Activated naive CD4-positive, alpha-beta T cell treated with Interleukin-2 at 50 U/mL for 16 hours (primary cell): ENCODE data around the gene ARHGEF12.

Source experiments
- DNase-seq: peaks from one replicate; pipeline ENCODE4 v3.0.0-alpha.2; 2020

Gene ARHGEF12

DNA sequence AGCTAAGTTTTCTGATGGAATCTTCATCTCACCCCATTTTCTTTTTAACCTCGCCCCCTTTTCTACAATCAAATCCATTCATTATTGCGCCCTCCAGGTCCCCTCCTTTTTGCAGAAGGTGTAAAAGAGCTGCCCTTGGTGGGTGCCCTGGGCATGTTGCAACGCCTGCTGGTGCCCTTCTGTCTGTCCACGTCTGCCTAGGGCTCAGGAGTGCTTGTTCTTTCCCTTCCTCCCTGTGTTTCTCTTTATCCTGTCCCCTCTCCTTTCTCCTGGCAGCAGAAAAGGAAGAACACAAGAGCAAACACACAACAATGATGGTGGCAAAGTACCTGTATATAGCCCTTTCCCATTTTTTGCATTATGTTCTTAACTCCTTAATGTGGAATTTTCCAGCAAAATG lies 17.3 kb upstream of the ARHGEF12 start:
- DNase-seq, result no peak

DNA sequence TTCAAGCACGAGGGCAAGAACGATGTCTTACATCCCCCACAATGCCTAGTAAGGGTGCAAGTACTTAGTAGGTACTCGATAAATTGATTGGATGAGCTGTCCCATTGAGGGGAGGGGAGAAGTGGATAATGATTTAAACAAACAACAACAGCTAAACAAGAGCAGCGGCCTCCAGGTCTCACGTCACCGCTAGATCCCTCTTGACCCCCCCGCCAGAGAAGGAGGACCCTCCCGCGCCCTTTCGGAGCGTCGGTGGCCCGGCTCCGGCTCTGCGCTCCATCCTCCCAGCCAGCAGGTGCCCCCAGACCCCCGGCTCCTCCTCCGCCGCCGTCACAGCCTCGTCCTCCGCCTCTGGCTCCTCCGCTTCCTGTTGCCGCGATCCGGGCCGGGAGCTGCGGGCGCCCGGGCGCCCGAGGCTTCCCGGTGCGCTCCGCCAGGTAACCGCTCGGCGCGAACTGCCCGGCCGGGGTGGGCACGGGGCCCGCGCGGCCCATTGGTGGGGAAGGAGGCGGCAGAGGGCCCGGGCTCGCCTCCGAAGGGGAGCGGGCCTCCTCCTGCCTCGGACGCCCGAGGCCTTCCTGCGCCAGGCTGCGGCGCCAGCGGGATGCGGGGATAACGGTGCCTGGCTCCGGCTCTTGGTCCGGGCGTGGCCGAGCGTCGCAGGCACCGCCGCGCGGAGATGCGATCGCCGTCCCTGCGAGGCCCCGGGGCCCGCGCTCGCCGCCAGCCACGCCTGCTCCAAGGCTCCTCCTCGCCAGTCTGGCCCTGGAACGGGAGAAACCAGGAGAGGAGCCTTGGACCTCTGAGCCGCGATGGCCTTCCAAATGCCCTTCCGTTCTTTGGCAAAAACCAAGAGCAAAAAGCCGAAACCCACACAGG lies 11.0 kb upstream of the ARHGEF12 start, which contains the start of gene TLCD5:
TLCD5 (plus strand) TSS at position 368 of the 879 bp plus-strand sequence. CDS start 2,143 bp downstream, outside the sequence.
- DNase-seq, result peak; percentile 42

DNA sequence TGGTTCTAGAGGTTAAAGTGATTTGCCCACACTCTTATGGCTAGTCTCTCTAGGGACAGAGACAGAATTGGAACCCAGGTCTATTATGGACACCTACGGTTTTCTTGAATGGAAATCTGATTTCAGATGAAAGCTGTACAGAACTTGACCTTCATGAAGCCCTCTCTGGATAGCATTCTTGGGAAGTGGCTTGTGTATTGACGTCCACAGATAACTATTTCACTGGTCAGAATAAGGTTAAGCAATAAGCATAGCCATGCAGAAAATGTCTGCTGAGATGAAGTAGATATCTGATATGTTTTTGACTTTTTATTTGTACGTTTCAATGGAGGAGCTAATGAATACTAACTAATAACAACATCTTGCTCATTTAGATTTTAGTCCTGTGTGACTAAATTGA lies 10.0 kb upstream of the ARHGEF12 start:
- DNase-seq, result no peak

DNA sequence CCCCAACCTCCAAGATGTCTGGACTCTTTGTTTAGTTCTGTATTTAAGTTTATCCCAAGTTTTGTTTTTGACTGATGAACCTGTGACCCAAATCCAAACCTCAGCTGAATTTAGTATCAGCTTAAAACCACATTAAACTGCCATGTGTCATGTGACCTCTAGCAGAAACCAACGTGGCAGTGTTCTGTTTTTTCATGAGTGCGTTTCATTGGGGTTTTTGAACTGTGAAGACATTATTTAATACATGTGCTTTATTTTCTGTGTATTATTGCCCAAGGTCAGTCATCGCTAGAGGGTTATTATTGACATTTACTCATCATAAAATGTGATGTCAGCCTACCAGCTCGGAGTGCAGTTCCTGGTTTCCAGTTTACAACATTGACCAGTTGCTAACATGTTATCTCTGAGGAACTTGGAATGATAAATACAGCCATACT lies 9.3 kb upstream of the ARHGEF12 start:
- DNase-seq, result no peak

DNA sequence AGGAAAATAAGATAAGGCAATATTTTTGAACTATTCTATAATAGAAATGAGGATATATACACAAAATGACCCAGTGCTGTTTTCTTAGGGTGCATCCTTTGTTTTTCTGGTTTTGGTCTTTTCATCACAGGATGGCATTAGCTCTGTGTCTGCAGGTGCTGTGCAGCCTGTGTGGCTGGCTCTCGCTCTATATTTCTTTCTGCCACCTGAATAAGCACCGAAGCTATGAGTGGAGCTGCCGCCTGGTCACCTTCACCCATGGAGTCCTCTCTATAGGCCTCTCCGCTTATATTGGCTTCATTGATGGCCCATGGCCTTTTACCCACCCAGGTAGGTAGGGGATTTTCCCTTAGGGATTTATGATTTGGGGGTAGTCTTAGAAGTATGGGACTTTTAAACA lies 8.9 kb upstream of the ARHGEF12 start:
- no peak for DNase-seq

DNA sequence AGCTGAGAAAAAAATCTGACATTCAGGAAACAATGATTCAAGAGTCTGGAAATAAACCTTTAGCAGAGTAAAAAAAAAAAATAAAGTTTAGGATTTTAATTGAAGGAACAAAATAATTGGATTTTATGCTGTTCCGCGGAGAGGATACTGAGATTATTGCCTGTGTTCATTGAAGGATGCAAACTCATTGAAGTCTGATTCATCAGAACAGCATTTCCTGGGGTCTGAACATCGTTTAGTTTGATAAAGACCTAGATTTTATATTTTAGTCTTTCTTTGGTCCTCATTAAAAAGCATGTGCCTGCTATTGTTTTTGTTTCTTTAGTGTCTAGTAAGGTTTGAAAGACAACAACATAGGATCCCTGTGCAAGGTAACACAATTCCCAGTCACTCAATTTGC lies 6.7 kb upstream of the ARHGEF12 start:
- DNase-seq, result no peak

DNA sequence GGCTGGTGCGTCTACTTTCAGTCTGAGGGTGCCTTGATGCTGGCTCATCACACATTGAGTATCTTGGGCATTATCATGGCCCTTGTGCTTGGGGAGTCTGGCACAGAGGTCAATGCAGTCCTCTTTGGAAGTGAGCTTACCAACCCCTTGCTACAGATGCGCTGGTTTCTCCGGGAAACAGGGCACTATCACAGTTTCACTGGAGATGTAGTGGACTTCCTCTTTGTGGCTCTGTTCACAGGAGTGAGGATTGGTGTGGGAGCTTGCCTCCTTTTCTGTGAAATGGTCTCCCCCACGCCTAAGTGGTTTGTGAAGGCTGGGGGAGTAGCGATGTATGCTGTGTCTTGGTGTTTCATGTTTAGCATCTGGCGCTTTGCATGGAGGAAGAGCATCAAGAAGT lies 6.2 kb upstream of the ARHGEF12 start:
- DNase-seq, result no peak

DNA sequence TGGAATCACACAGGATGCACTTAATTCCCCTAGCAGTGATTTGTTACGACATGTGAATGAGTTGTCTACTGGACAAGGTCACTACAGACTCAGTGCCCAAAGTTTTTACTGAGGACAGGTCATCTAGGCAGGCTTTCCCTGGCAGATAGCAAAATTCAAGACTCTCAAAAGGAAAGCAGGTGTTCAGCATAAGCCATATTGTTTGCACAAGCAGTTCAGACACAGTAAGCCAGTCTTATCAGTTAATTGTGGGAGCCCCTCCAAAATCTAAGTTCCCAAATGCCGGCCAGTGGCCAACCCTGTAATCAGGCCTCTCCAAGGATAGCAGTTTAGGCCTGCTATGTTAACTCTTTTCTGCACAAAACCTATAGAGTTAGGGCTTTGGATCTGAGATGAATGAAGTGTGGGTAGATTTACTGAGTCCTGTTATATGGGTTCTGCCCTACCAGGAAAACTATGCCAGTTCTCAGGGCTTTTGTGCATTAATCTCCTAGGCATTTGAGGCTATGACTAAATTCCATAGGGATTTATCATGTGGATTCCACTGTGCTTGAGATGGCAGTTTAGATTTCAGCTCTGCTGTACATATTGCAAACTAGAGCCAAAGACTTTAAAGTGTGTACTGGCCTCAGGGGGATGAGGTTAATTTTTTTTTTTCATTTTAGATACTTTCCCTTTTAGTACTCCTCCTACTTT lies 4.8 kb upstream of the ARHGEF12 start:
- DNase-seq, result no peak

DNA sequence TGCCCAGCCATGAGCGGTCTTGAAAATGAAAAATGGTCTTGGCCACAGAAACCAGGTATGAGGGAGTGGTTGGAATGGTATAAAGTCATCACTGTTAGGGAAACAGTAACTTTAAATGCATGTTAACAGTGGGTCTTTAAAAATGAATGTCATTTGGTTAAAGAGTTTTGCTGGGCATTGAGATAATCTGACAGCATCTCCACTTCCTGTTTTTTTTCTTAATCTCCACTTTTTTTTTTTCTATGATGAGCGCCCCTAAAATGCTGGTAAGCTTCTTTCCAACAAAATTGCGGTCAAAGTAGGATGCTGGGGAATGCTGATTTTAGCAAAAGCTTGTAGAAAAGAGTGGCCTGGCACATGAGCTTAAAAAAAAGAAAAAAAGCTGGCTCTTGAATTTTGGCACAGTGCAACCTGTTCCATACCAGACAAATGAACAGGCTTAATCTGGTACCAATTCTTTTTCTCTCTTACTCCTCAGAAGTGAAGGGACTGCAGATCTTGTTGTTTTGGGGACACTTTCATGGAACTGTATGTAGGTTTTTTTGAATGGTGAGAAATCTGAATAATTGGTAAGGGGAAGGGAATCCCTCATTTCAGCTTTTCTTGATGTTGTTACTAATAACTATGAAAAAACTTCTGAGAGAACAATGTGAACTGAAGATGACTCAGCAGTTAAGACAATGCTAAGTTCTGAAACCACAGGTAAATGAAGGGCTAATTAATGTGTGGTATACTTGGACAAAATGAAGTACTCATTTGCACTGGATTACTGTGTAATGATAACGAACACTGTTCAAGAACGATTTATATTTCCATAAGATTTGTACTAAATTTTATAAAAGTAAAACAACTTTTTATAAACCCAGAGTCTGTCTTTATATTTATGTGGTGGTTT lies 3.1 kb upstream of the ARHGEF12 start:
- DNase-seq, result no peak

DNA sequence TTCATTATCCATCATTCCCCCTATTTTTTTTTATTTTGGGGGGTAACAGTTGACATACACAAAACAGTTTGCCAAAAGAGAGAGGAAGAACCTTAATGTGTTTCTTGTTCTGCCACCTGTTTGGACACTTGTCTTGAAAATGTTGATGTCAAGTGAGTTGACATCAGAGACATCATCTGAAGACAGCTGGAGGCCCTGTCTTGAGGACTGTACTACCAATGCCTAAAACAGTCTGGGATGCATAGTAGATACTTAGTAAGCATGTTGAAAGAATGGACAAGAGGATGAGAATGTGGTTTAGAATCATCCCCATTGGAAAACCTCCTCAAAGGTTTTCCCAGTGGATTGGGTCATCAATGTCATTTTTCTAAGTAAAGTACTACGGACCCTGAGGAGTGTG lies 2.4 kb upstream of the ARHGEF12 start:
- no peak for DNase-seq

DNA sequence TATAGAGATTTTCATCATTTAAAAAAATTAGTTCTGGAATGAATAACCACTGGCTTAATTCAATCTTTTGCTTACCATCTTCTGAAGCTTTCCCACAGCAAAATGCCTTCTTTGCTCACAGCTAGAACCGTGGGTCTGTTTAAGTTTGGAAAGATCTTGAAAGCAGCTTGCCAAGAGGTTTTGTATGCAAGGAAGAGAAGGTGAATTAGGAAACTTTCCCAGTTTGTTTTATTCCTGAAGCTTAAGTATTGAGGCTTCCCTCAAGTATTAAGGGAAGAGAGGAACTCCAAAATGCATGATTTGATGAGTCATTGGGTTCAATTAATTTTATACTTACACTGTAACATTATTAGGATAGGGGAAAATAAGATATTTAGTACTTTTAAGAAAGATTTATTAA lies 1.9 kb upstream of the ARHGEF12 start:
- no peak for DNase-seq

DNA sequence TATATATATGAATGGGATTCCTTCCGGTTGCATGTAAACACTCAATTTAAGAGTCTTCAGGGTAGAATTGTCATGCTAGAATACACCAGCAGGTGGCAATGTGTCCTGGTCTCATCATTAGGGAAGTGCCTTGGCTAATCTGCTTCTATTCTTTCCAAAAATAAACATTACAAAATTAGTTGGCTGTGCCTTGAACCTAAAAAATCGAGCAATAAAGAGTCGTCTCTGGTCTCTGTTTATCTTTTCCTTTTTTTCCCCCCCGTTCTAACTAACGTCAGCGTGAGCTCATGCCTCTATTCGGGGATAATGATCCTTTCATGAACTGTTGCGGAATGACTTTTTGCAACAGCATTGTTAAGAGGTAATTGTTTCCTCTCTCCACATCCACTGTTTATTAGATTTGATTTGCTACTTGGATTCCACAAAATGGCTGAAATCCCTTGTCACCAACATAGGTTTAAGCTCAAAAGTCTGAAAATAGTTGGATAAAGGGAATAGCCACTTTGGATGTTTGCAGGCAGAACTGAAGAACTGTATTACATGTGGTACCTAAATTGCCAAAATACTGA lies 1.2 kb upstream of the ARHGEF12 start:
- DNase-seq, result peak; percentile 51

DNA sequence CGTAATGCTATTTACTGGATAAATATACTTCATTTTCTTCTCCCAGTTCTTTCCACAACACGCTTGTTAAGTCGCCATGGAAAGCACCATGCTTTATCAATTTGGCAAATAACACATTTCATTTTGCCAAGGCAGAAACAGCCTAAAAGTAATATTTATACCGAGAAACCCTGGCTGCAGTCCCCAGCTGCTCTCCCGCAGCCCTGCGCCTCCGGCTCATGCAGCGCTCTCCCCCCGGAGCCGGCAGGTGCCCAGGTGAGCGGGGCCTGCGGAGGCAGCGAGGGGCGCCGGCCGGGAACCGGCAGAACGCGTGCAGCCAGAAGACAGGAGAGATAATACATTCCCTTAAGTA lies 681 bp upstream of the ARHGEF12 start:
- no peak for DNase-seq

DNA sequence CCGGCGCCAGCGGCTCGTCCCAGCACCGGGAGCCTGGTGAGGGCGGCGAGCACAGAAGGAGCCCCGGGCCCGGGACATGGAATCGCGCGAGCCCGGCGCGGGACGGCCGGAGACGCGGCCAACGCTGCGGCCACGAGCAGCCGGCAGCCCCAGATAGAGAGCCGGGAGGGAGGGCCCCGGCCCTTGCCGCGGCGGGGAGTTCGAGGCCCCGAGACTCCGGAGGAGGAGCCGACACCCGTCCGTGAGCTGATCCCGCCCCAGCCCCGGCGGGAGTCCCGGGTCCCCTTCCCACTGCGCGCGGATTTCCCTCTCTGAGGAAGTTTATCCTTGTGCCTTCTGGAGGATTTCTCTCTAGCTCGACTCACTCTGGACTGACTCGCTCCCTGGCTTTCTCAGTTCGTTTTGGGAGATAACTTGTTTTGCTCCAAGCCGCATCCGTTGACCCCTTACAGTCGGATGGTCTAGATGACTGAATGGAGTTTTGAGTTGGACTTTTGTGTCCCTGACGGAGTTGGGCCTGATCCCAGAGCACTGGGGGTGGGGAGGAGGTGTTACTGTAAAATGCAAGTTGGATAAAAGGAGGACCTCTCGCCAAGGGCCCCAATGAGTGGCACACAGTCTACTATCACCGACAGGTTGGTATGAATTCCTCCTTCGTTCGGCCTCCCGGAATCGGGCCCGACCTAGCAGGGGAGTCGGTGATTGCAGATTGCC lies 585 bp downstream of the ARHGEF12 start:
- peak; percentile 47 for DNase-seq

DNA sequence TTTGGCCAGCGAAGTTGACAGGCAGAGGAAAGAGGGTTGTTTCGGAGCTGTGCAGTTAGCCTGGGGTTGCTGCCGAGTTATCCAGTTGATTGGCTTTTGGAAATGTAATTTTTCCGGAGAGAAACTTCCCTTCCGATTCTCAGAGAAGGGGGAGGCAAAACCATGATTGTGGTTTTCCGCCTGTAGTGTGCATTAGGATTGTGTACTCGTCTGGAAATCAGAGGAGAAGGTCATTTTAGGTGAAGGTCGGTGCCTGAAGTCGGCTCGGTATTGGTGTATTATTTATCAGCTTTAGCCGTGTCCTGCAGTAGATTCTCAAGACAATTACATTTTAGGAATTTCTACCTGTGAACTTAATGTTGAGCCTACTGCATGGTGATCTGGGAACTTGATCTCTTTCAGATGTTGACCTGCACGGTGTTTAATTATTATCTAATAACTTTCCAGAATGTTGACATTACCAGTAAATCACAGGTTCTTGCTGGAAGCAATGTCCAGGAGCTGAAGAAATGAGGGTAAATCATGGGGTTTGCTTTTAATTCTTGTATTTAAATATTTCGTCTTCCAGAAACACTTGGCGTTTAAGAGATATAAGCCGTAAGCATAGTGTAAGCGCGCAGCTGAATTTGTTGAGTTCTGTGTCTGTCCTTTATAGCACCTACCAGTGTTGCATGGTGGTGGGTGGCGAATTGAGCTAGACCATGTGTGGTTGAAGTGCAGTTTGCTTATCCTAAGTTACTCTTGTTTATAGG lies 1.3 kb downstream of the ARHGEF12 start:
- no peak for DNase-seq

DNA sequence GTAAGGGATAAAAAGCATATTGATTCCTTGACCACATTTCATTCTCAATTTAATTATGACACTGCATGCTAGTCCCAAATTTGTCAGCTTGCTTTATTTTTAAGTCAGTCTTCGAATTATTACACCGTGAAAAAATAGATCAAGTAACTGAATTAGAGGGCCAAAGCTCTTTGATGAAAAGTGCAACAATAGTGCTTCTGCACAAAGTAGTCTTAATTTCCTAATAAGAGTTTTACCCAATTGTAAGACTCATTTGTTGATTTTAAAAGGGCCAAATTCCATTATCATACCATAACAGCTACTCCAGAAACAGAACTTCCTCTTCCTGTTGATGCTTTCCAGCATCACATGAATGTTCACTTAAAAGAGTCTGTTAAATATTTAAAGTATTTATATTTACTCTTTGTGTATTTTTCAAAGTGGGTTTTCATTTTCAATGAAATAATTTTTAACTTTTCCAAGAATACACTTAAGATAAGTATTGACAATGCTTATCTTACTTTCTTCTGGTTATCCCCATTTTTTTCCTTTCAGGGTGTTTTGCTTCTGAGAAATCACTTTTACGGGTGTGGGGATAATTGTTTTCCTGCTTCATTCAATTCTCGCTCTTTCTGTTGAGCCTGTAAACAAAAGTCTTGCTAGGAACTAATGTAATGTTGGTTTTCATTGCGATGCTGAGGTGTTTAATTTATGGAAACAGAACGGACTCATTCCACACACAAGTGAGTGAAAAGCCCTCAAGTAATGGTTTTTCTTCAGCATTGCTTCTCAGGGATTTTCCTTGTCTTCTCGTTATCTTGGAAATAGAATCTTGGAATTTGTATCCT lies 2.1 kb downstream of the ARHGEF12 start:
- DNase-seq, result no peak

DNA sequence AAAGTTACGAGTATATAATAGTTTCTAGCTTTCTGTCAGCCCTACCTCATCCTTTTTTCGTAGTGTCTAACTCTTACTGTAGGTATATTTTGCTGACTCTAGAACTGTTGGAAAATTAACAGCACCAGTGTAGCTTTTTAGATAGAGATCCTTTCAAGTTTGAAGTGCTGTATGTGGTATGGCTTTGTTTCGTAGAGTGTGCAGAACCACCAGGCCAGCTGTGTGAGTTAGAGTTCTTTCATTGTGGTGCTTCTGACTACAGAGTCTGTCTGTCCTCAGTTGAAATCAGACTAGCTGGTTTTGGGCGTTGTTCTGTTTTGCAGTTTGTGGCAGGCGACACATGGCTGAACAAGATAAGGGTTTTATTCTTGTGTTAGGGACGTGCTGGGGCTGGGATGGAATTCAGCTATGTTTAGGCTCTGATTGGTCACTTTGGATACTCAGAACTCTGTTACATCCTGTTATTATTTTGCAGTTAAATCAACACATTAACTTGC lies 3.2 kb downstream of the ARHGEF12 start:
- no peak for DNase-seq

DNA sequence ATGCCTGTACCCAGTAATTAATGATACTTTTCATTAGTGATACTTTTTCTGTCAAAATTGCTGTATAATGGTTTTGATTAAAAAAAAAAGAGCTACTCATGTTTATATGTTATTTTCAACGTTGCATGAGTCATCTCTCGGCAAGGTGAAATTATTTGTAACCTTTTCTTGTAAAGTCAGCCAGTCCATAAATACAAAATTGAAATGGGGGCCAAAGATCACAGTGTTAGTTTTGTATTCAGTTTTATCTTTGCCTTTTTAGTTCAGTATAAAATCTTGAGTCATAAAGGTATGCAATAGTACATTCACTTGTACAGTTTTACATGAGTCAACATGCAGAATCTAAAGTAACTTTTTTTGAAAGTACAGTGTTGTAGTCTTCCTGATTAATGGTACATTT lies 4.3 kb downstream of the ARHGEF12 start:
- no peak for DNase-seq

DNA sequence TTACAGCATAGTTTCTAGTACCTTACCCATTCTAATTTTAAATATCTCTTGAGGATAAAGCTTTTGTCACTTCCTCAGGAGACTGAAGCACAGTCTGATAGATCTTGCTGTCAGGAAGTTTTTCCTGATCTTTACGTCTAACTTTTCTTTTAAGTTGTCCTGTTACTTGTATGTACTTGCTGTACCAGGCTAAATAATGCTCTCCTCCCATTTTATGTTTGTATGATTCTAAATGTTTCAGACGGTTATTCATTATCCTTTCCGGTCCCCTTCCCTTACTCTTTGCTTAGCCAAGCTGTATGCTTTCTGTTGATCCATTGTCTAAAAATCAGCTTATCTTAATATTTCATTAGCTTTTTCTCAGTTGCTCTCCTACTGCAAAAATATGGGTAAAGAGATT lies 6.0 kb downstream of the ARHGEF12 start:
- DNase-seq, result no peak

DNA sequence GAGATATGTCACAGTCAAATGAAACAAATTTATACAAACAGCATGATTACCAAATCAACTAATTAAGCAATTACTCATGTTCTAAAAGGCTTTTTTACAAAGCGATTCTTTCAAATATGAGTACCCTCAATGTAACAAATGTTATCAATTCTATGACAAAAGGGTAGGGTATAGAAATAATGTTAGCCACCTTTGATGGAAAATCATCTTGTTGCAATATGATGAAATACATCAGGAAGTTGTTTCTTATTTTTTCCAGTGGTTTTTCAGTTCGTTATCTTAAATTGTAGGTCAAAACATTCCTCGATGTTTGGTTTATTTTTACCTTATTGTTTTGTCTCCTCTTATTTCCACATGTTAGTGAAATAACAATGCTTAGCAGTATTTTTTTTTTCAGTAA lies 6.5 kb downstream of the ARHGEF12 start:
- DNase-seq, result no peak
